KBM-7 (cell line): ENCODE data around the gene RPL18.
A peak's percentile ranks its signal among the peaks of the same experiment; 100 is the strongest.
"Not testable (repeated sequence)": the region's sequence is repeated elsewhere in the genome, so short reads cannot be mapped to it uniquely, and the experiment has no call there.

Experiments used
- DNase-seq: peaks from one replicate; pipeline ENCODE4 v3.0.0-alpha.2; 2015
- in situ Hi-C: fragments of 300-500 bp; cut with MboI; formaldehyde crosslinking; loops from 2 replicates; pipeline ENCODE4 v1.14.3; 2020; ENCODE audit warnings: low sequenced_read_pairs, low pct_unique_long_range_greater_than_20kb, mixed read lengths

Gene RPL18

DNA sequence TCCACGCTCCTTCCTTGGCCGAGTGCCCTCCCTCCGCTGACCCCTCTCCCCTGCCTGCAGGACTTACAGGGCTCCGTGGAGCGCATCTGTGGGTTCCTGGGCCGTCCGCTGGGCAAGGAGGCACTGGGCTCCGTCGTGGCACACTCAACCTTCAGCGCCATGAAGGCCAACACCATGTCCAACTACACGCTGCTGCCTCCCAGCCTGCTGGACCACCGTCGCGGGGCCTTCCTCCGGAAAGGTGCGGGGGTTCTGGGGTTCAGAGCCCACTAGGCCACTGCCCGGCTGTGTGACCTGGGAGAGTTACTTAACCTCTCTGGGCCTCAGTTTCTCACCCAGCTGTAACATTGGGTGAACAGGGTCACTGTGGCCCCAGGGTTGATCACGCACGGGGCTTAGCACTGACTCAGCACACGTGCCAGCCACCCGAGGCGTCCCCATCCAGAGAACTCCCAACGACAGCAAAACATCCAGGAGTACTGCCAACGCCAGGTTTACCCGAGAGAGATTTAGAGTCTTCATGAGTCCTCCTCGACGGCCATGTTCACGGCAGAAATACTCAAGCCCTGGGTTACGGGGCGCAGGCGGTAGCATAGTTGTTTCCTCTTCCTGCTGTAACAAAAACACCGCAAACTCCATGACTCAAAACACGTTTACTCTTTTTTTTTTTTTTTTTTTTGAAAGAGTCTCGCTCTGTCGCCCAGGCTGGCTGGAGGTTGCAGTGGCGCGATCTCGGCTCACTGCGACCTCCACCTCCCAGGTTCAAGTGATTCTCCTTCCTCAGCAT is 22.1 kb downstream of the RPL18 start:
- no peak for DNase-seq
- in situ Hi-C loops = loop anchor here (25.0 kb wide), 1 partner anchor 260 kb away; the partner anchor contains the start of gene EMP3

DNA sequence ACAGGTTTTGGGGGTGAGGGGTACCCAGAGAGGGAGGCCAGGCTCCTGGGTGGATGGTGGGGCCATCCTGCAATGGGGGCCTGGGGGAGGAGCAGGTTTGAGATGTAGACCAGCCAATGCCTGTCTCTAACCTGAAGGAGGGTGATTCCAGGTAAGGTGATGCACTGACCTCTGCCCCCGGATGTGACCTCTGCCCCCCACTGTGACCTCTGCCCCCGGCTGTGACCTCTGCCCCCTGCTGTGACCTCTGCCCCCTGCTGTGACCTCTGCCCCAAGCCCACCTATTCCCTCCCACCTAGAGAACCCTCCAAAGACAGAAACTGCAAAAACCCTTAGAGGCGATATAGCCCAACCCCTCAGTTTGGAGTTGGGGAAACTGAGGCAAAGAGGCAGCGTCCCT is 22.7 kb downstream of the RPL18 start:
- no peak for DNase-seq
- in situ Hi-C loops = loop anchor here (25.0 kb wide), 1 partner anchor 259 kb away; the partner anchor contains the start of gene EMP3

DNA sequence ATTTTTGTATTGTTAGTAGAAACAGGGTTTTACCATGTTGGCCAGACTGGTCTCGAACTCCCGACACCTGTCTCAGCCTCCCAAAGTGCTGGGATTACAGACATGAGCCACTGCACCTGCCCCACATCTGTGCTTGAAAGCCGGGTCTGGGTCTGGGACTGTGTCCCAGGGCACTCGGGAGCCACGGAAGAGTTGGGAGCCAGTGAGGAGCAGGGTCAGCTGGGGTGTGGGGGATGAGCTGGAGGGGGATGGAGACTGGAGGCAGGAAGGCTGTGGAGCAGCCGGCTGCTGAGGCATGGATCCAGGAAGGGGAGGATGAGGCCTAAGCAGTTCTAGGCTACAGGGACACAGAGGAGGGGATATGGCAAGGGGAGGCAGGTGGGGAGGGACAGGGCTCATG is 23.1 kb downstream of the RPL18 start:
- DNase-seq = no peak
- in situ Hi-C loops = loop anchor here (25.0 kb wide), 1 partner anchor 259 kb away; the partner anchor contains the start of gene EMP3

DNA sequence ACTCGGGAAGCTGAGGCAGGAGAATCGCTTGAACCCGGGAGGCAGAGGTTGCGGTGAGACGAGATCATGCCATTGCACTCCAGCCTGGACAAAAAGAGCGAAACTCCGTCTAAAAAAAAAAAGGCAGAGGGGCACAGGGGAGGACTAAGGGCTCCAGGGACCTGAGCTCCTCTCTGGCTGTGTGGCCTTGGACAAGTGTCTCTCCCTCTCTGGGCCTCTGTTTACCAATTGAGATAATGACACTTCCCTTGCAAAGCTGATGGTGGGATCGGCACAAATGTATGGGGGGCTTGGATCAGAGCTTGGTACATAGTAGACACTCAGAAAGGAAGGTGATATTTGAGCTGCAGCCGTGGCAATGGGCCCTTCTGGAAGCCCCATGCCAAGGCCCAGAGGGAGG is 23.8 kb downstream of the RPL18 start:
- in situ Hi-C loops = loop anchor here (25.0 kb wide), 1 partner anchor 258 kb away; the partner anchor contains the start of gene EMP3

DNA sequence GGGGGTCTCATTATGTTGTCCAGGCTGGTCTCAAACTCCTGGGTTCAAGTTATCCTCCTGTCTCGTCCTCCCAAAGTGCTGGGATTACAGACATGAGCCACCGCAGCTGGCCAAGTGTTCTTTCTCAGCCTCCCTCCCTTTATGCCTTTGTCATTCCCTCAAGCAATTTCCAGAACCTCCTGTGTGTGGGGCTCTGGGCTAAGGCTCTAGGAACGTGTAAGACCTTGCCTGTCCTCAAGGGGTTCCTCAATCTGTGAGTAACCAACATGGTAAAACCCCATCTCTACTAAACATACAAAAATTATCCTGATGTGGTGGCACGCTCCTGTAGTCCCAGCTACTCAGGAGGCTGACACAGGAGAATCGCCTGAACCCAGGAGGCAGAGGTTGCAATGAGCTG is 28.0 kb downstream of the RPL18 start:
- peak; percentile 26 for DNase-seq
- in situ Hi-C loops = loop anchor here (25.0 kb wide), 1 partner anchor 254 kb away; the partner anchor contains the start of gene EMP3

More for the DNA sequence above, 23.8 kb downstream of the RPL18 start:
- DNase-seq = no peak

DNA sequence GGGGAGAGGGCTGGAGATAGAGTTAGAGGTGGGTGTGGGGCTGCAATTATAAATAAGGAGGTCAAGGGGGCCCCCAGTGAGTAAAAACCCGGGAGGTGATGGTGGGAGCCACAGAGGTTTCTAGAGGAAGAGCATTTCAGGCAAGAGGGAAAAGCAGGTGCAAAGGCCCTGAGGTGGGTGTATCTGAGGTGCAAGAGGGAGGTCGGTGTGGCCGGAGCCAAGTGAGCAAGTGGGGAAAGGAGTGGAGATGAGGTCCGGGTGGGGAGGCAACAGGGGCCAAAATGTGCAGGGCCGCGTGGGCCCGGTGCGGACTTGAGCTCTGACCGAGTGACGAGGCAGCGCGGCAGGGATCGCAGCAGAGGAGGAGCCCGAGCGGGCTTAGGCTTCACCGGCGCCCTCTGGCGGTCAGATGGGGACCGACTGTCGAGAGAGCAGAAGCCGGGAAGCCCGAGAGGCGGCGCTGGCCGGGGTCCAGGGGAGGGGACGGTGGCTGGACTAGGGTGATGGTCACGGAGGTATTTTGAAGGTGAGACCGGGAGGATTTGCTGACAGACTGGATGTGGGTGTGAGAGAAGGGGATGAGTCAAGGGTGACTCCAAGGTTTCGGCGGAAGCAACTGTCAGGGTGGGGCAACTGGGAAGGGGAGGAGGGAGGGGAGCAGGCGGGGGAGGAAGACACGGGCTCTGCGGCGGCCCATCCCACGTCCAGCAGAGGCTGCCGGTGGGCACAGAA is 30.1 kb downstream of the RPL18 start:
- in situ Hi-C loops = loop anchor here (25.0 kb wide), 1 partner anchor 252 kb away; the partner anchor contains the start of gene EMP3
- DNase-seq = peak; percentile 89

DNA sequence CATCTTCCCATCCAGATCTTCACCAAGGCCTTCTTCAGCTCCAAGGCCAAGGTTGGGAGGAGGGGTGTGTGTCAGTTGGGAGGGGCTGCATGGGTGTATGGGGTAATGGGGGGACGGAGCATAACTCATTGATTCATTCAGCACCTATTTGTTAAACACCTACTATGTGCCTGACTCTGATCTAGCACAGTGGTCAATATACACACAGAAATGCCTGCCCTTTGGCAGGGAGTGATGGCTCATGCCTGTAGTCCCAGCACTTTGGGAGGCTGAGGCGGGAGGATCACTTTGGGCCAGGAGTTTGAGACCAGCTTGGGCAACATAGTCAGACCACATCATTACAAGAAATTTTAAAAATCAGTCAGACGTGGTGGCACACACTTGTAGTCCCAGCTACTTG is 31.6 kb downstream of the RPL18 start:
- in situ Hi-C loops = loop anchor here (25.0 kb wide), 1 partner anchor 250 kb away; the partner anchor contains the start of gene EMP3
- DNase-seq = no peak

DNA sequence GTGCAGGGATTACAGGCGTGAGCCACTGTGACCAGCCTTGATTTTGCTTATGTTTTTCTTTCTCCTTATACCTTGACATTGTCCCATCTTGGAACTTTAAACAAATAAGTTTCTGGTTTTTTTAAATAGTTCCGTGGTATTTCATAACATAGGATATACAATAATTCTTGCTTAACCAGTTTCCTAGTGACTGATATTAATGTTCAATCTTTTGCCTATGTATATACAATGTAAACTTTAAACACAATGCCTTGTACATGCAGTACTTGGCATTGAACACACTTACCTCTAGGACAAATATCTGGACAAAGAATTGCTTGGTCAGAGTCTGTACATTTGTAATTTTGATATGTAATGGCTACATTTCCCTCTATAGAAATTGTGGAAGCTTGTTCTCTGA is 36.8 kb downstream of the RPL18 start:
- DNase-seq = no peak
- in situ Hi-C loops = loop anchor here (25.0 kb wide), 1 partner anchor 245 kb away; the partner anchor contains the start of gene EMP3

DNA sequence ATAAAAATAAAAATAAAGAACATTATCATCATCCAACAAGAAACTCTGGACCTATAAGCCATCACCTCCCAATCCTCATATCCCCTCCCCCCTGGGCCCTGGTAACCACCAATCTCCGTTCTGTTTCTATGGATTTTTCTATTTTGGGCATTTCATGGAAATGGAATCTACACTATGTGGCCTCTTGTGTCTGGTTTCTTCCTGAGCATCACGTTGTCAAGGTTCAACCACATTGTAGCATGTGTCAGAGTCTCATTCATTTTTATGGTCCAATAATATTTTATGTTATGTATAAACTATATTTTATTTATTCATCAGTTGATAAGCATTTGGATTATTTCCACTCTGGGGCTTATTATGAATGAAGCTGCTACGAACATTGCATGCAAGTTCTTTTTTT is 40.1 kb downstream of the RPL18 start:
- in situ Hi-C loops = loop anchor here (25.0 kb wide), 1 partner anchor 242 kb away; the partner anchor contains the start of gene EMP3
- no peak for DNase-seq

DNA sequence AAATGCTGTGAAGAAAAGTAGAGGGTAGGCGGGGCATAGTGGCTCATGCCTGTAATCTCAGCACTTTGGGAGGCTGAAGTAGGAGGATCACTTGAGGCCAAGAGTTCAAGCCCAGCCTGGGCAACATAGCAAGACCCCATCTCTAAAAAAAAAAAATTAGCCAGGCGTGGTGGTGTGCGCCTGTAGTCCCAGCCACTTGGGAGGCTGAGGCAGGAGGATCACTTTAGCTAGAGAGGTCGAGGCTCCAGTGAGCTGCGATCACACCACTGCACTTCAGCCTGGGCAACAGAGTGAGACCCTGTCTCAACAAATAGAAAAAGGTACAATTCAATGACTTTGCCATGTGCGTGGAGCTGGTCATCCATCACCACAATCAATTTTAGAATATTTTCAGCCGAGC is 41.1 kb downstream of the RPL18 start:
- DNase-seq = not testable (repeated sequence)
- in situ Hi-C loops = loop anchor here (25.0 kb wide), 1 partner anchor 241 kb away; the partner anchor contains the start of gene EMP3

DNA sequence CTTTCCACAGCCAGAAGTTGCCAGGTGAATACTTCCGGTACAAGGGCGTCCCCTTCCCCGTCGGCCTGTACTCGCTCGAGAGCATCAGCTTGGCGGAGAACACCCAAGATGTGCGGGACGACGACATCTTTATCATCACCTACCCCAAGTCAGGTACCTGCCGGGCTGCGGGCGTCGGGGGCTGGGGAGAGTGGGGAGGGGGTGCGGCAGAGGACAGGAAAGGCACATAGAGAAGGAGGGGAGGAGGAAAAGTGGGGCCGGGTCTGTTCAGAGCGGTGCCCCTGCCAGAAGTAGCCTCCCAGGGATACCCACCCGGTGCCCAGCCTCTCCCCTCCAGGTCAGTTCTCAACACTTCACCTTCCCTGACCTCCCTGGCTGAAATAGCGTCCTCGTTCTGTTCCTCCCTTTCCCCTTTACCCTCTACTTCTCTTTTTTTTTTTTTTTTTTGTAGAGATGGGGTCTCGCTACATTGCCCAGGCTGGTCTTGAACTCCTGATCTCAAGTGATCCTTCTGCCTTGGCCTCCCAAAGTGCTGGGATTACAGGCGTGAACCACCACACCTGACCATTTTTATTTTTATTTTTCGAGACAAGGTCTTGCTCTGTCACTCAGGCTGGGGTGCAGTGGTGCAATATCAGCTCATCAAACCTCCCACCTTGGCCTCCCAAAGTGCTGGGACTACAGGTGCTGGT is 42.9 kb downstream of the RPL18 start:
- in situ Hi-C loops = loop anchor here (25.0 kb wide), 1 partner anchor 239 kb away; the partner anchor contains the start of gene EMP3

DNA sequence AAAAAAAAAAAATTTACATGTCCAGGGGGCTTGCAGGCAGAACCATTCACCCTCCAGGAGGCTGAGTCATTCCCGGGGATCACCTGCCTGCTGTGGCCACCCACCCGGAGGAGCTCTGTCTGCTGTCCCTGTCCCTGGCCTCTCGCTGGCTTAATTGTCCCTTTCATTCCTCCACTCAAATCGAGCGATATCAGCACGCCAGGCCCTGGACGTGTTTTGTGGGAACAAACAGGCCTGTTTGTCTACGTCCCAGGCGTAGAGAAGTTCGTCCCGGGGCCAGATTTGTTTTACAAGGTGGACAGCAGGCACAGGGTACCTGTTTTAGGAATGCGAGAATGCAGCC is 45.8 kb downstream of the RPL18 start:
- in situ Hi-C loops = no loop called here
- DNase-seq = no peak

More for the DNA sequence above, 42.9 kb downstream of the RPL18 start:
- DNase-seq = no peak

DNA sequence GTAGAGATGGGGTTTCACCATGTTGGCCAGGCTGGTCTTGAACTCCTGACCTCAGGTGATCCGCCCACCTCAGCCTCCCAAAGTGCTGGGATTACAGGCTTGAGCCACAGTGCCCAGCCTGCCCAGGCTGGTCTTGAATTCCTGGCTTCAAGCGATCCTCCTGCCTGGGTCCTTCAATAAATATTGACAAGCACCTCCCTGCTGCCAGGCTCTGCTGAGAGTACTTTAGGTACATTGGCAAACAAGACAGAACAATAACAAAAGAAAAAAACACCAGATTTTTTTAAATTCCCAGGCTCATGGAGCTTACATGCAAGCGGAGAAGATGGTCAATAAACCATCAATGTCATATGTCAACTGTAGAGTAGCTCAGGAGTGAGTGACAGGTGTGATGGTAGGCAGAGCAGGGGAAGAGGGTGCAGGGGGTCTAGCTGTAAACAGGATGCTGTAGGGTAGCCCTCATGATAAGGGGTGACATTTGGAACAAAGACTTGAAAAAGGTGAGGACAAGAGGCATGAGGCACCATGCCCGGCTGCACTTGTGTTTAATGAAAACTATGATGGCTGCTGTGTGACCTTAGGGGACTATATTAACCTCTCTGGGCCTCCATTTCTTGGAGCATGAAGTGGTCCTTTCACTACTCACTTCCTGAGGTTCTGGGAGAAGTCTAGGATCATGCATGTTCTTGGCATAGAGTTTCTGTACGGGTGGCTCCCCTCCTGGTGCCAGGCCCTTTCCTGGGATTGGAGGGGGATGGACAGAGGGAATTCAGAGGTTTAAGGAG is 47.4 kb downstream of the RPL18 start:
- in situ Hi-C loops = no loop called here
- no peak for DNase-seq

DNA sequence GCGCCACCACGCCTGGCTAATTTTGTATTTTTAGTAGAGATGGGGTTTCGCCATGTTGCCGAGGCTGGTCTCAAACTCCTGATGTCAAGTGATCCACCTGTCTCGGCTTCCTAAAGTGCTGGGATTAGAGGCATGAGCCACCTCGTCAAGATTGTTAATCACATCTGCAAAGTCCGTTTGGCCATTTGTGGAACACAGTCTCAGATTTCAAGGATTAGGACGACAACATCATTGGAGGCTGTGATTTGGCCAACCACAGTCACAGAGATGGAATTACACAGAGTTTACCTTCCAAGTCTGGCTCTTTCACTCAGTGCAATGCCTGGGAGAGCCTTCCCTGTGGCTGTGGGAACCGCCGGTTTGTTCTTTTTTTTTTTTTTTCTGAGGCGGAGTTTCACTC is 49.2 kb downstream of the RPL18 start:
- no peak for DNase-seq
- in situ Hi-C loops = no loop called here

DNA sequence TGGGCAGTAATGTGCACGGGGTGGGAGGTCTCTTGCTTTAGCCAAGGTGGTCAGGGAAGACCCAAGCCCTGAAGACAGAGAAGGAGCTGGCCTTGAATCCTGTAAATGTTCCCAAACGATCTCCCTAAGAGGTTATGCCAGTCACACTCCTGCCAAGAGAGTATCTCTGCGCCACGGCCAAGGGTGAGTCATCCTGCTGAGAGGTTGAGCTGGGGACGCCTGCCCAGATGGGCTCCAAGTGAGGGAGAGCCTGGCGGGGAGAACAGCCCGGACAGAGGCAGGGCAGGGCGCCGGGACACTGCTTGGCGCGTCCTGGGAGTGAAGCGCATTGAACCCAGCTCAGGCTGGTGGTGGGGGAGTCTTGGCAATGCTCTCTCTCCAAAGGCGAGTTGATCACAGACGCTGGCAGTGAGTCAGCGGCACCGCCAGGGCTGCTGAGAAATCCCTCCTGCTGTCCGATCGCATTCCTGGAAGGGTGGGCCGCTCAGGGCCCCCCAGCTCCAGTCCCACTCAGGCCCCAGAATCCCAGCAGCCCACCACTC is 50.6 kb downstream of the RPL18 start:
- DNase-seq = peak; percentile 42
- in situ Hi-C loops = no loop called here
